GM18951 (cell line): Measurements from ENCODE around the gene DDOST.
"Not testable (repeated sequence)": the region's sequence is repeated elsewhere in the genome, so short reads cannot be mapped to it uniquely, and the experiment has no call there.

Source experiments
- POLR2A ChIP-seq: IDR thresholded peaks from 4 replicates; pipeline ENCODE4 v1.6.1; 2011; ENCODE audit warnings: mild to moderate bottlenecking; ENCODE audit not compliant: insufficient read length, insufficient read depth; ENCODE audit errors: extremely low read depth
- in situ Hi-C: fragments of 300-500 bp; cut with MboI; formaldehyde crosslinking; loops from one replicate; pipeline ENCODE4 v1.12.0; 2022; ENCODE audit warnings: low sequenced_read_pairs, mixed read lengths, inconsistent platforms; ENCODE audit not compliant: unreplicated experiment

Gene DDOST

DNA sequence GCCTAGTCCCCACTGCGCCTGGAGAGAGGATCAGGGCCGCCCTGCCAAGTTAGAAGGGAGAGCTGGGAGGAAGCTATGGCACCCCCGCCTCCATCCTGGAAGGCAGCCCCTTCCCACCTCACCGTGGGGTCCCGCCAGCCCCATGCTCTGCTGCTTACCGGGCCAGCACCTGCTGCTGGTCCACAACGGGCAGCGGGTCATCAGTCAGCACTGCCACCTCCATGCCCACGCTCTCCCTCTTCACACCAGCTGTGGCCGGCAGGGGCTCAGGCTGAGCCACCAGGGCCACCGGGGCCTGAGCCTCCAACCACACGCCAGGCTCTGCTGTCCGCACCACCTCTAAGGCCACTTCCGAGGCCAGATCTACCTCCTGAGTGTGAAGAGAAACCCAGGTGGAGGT, 23.5 kb upstream of the DDOST start:
- in situ Hi-C loops, result no loop called here
- TF ChIP-seq POLR2A, result no peak

DNA sequence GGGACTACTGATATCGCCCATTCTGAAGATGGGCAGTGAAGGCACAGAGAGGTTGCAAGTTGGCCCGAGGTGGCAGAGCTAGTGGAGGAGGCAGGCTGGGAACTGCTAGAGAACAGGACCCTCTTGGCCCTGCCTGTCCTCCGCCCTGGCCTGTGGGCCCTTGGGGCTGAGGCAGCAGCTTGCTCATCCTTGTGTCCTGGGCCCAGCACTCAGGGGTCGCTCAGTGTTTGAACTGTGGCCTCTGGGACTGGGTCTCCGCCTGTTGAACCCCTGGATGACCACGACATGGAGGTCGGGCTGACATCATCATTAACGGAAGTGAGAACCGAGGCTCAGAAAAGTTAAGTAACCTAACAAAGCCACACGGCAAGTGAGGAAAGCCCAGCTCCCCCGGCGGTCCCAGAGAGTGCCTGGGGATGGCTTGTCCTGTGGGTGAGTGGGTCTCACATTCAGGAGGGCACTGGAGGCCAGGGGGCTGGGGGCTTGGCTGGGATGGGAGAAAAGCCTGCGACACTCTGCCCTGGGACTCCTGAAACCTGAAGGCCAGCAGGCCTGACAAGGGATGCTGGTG, 23.0 kb upstream of the DDOST start:
- in situ Hi-C loops, result no loop called here
- no peak for TF ChIP-seq POLR2A

DNA sequence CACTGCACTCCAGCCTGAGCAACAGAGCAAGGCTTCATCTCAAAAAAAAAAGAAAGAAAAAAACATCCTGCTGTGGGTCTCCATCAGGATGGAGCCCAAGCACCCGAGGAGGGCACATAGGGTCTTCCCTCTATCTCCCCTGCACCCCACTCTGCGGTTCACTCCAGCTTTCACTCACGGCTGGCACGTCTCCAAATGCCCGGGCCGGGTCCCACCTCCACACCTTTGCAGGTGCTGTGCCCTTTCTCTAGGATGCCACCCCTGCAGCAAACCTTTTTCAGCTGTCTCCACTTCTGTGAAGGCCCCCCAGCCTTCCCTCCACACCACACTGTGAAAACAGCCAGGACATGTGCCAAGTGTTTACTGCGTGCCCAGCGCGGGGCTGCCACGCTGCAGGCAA, 22.4 kb upstream of the DDOST start:
- no peak for TF ChIP-seq POLR2A
- in situ Hi-C loops, result no loop called here

DNA sequence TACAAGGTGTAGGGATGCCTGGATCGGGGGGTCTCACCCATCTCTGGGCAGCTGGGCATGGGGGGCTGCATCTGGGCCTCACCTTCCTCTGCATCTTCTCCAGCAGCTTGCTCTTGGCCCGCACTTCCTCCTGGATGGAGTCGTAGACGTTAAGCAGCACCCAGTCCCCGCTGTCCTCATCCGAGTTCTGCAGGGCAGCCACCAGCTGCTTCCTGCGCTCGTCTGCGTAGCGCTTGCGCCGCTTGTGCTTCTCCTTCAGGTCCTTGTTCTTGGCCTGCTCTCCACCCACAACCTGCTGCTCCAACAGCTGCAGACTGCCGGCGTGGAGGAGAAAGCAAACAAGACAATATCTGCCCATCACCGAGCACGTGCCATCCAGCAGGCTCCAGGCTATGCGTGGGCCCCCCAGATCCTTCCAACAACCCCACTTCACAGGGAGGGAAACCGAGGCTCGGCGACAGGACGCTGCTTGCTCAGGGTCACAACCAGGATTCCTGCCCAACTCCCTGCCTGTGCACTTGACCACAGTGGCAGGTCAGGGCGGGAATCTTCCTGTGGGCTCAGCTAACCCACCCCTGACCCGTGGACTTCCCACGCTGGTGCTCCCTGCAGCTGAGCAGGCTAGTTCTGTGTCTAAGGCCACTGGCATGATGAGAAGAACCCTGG, 21.5 kb upstream of the DDOST start:
- in situ Hi-C loops, result no loop called here
- no peak for TF ChIP-seq POLR2A

DNA sequence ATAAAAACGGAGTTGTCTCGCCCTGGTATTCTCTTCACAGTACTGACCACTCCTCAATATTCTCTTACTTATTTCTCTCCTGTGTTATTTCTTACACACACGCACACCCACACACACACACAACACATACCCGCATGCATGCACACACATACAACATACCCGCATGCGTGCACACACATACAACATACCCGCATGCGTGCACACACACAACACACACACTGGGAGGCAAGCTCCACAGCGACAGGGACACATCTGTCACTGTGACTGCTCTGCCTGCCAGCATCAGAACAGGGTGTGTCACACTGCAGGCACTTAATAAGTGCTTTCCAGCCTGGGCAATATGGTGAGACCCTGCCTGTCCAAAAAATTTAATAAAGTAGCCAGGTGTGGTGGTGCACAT, 20.8 kb upstream of the DDOST start:
- in situ Hi-C loops, result no loop called here
- TF ChIP-seq POLR2A, result no peak

DNA sequence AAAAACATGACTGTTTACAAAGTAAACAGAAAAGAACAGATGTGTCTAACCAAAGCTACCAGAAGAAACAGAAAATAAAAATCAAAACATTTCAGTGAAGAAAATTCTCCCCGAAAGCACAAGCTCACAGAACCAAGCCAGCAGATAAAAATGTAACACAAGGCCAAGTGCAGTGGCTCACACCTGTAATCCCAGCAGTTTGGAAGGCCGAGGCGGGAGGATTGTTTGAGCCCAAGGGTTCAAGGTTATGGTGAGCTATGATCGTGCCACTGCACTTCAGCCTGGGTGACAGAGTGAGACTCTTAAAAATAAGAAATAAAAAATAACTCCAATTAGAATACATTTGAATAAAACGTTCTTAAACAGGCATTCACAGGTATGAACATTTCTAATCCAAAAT, 19.1 kb upstream of the DDOST start:
- TF ChIP-seq POLR2A, result no peak
- in situ Hi-C loops, result no loop called here

DNA sequence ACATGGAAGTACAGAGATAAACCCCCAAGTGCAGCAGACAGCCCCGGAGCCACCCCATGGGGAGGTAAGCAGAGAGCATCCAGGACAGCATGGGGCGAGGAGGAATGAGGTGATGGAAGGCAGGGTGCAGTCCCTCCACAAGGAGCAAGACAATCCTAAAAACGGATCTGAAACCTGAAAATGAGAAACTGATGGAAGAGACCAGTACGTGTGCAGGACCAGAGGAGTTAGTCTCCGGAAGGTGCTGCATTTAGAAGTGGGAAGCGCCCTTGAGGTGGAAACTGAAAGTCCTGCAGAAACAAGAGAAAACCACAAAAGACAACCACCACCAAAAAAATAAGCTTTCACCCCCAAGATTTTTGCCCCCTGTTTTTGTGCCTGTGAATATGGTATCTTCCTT, 17.4 kb upstream of the DDOST start:
- in situ Hi-C loops, result no loop called here

DNA sequence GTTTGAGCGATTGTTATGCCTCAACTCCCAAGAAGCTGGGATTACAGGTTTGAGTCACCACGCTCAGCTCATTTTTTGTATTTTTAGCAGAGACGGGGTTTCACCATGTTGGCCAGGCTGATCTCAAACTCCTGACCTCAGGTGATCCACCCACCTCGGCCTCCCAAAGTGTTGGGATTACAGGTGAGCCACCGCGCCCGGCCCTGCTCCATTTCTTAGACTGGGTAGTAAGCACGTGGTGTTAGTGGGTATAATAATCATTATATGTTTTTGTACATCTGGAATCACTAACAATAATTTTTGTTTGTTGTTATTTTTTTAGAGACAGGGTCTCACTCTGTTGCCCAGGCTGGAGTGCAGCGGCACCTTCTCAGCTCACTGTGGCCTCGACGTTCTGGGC, 12.5 kb upstream of the DDOST start:
- in situ Hi-C loops, result not testable (repeated sequence)

More for the DNA sequence above, 17.4 kb upstream of the DDOST start:
- no peak for TF ChIP-seq POLR2A

DNA sequence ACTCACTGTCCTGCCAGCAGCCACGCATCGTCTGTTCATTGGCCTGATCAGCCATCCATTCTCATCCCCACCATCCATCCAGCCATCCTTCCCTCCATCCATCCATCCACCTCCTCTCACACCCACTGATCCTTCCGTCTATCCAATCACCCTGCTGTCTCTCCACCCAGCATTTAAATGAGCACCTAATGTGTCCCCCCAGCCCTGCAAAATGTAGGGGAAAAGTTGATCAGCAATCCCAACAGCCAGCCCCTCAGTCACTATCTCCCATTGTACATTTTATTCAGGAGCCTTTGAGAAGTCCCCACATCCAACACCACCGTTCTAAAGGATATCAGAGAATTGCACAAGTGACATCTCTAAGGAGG, 11.1 kb upstream of the DDOST start:
- no peak for TF ChIP-seq POLR2A
- in situ Hi-C loops, result no loop called here

DNA sequence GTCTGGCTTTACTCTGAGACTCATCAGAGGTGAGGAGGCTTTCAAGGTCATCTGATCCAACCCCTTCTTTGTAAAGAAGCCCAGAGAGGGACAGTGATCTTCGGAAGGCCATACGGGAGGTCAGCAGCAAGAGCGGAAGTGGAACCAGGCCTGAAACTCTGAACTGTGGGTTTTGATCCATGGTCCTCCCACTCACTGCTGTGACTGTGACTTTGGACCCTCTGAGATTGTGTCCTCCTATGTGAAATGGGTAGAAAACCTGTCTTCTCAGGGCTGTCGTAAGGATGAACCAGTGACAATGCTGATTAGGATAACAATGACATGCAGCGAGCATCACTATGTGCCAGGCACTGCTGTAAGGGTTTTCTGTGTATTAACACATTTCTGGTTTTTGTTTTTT, 9.8 kb upstream of the DDOST start:
- in situ Hi-C loops, result no loop called here
- no peak for TF ChIP-seq POLR2A

DNA sequence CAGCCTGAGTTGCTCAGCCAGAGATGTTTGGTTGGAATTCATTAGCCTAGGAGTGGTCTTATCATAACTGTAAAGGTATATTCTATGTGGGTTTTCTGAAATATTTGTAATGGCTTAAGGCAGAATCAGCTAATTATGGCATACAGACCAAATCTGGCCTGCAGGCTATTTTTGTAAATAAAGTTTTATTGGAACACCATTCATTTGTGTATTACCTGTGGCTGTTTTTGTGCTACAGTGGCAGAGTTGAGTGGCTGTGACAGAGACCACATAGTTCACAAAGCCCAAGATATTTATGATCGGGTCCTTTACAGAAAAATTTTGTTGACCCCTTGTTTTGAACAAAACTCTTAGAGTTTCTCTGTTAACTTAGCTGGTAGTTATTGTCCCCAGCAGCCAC, 7.4 kb upstream of the DDOST start:
- in situ Hi-C loops, result no loop called here
- no peak for TF ChIP-seq POLR2A

DNA sequence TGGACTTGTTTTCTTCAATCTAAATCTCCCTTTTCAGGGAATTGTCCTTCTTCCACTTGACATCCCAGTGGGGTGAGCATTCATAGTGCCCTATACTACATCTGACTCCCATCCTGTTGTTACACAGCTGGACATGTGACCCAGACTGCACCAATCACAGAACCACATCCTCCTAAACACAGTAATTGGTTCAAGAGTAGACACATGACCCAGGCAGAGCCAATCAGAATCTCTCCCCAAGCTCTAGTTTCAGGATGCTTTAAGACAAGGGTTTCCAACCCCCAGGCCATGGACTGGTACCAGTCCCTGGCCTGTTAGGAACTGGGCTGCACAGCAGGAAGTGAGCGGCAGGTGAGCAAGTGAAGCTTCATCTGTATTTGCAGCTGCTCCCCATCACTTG, 5.6 kb upstream of the DDOST start:
- in situ Hi-C loops, result no loop called here
- no peak for TF ChIP-seq POLR2A

DNA sequence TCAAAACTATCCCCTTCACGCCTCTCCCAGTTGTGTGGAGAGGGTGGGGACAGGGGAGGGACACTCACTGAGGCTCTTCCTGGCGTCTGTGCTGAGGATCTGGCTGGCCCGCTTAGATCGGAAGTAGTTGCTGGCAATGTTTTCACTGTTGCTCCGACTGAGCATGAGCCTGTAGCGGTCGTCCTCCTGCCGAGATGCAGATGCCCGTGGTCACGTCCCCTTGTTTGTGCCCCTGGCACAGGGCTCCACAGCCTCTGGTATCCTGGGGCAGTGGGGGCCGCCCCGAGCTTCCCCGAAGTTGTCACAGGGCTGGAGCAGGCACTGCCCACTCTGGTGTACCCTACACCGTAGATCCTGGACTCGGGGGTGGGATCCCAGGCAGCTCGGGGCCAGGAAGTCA, 5.0 kb upstream of the DDOST start:
- TF ChIP-seq POLR2A, result no peak
- in situ Hi-C loops, result no loop called here

DNA sequence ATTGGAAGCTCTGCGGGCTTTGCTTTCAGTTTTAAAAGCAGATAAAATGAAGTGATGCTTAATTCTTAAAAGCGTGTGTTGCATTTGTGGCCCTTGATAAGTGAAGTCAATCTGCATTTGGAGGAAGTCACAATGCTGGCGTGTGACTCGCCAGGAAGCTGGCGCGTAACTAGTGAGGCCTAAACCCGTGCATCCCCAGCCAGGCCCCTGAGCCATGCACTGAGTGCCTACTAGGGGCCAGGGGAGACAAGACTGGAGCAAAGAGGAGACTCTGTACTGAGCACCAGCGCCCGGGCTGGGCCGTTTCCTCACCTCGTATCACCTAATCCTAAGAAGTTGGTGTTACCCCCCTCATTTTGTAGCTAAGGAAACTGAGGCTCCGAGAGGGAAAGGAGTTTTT, 4.6 kb upstream of the DDOST start:
- in situ Hi-C loops, result no loop called here
- TF ChIP-seq POLR2A, result no peak
